Ishikawa (cell line): ENCODE data around the gene AUTS2.

Experiments
- CEBPB ChIP-seq: IDR thresholded peaks from 2 replicates; pipeline ENCODE4 v1.6.1; 2012
- REST ChIP-seq: IDR thresholded peaks from 2 replicates; pipeline ENCODE4 v1.6.1; 2012; ENCODE audit warnings: low read depth, mild to moderate bottlenecking

GRCh38 chr7:70600993-70601392 lies 1002.7 kb downstream of the AUTS2 start:
- TF ChIP-seq CEBPB, result no peak
- TF ChIP-seq REST, result no peak
